IMR-90 (cell line): ENCODE measurements around the gene SKAP1. TPM values are rescaled to one million over a fixed set of nuclear protein-coding genes. Genes with fewer than 3 reads are reported as not detected.

Experiments used
- ATAC-seq: fragments of 200-7000 bp; cut with Tn5 transposase; 2 replicates; pipeline ENCODE4 v1.9.1; 2020; ENCODE audit warnings: low read depth, mild to moderate bottlenecking, moderate library complexity
- BruUV-seq: library from RNA; stranded (reverse); fragments of 400-500 nt; replicated peaks from 2 replicates; lab custom pipeline; 2021; lab: Mats Ljungman, UMichigan
- CTCF ChIA-PET: fragments of 300-600 bp; formaldehyde crosslinking; extraction: SDS; loops from one replicate; lab custom pipeline; 2021; ENCODE audit warnings: antibody characterized with exemption; lab: Yijun Ruan, JAX
- POLR2A ChIA-PET: fragments of 300-600 bp; sonication (Branson Sonifier 250); formaldehyde crosslinking; loops from one replicate; lab custom pipeline; 2022; ENCODE audit warnings: antibody characterized with exemption; ENCODE audit not compliant: unreplicated experiment; lab: Charles Lee
- DNase-seq: peaks from one replicate; pipeline ENCODE4 v3.0.0; 2013
- H2AFZ ChIP-seq: replicated peaks from 2 replicates; pipeline ENCODE3; 2013; ENCODE audit warnings: low read length, mild to moderate bottlenecking; ENCODE audit not compliant: poor library complexity
- H2AK5ac ChIP-seq: 2 replicates; pipeline ENCODE4 v1.6.1; 2013; ENCODE audit warnings: low read depth, low read length, inconsistent platforms
- H2AK9ac ChIP-seq: replicated peaks from 2 replicates; pipeline ENCODE3; 2013; ENCODE audit warnings: mild to moderate bottlenecking, low read depth, low read length, moderate library complexity; ENCODE audit not compliant: poor library complexity
- H2BK120ac ChIP-seq: 2 replicates; pipeline ENCODE4 v1.6.1; 2013; ENCODE audit warnings: low read depth, low read length, inconsistent platforms
- H2BK15ac ChIP-seq: 3 replicates; pipeline ENCODE4 v1.6.1; 2013; ENCODE audit warnings: low read depth, low read length, inconsistent platforms
- H2BK20ac ChIP-seq: 2 replicates; pipeline ENCODE4 v1.6.1; 2013; ENCODE audit warnings: low read depth, mild to moderate bottlenecking, inconsistent platforms, low read length, moderate library complexity
- H2BK5ac ChIP-seq: 2 replicates; pipeline ENCODE4 v1.6.1; 2013; ENCODE audit warnings: mild to moderate bottlenecking, low read depth, low read length, inconsistent platforms; ENCODE audit not compliant: poor library complexity, severe bottlenecking
- H3K14ac ChIP-seq: replicated peaks from 2 replicates; pipeline ENCODE4 v1.6.1; 2013; ENCODE audit warnings: low read depth, low read length, inconsistent platforms
- H3K18ac ChIP-seq: 2 replicates; pipeline ENCODE4 v1.6.1; 2013; ENCODE audit warnings: low read depth, low read length, control low read depth
- H3K23ac ChIP-seq: 2 replicates; pipeline ENCODE4 v1.6.1; 2013; ENCODE audit warnings: low read depth, low read length, inconsistent platforms
- H3K27ac ChIP-seq: 2 replicates; pipeline ENCODE4 v1.5.1; 2013; ENCODE audit warnings: mild to moderate bottlenecking, control low read depth, low read length; ENCODE audit not compliant: insufficient read depth
- H3K27me3 ChIP-seq: 2 replicates; pipeline ENCODE4 v1.6.1; 2013; ENCODE audit warnings: low read length; ENCODE audit not compliant: control insufficient read depth, insufficient read depth
- H3K36me3 ChIP-seq: 2 replicates; pipeline ENCODE4 v1.6.1; 2013; ENCODE audit warnings: low read length, mixed read lengths; ENCODE audit not compliant: control insufficient read depth, insufficient read depth
- H3K4ac ChIP-seq: 2 replicates; pipeline ENCODE4 v1.6.1; 2013; ENCODE audit warnings: low read depth, low read length, inconsistent platforms
- H3K4me1 ChIP-seq: 2 replicates; pipeline ENCODE4 v1.6.1; 2013; ENCODE audit warnings: low read length, mixed read lengths; ENCODE audit not compliant: control insufficient read depth, insufficient read depth
- H3K4me2 ChIP-seq: 2 replicates; pipeline ENCODE4 v1.6.1; 2013; ENCODE audit warnings: low read depth, mild to moderate bottlenecking, control low read depth, low read length, moderate library complexity
- H3K4me3 ChIP-seq: 2 replicates; pipeline ENCODE4 v1.5.1; 2013; ENCODE audit warnings: low read depth, mild to moderate bottlenecking, control low read depth, low read length, moderate library complexity; ENCODE audit not compliant: insufficient read depth
- H3K56ac ChIP-seq: 2 replicates; pipeline ENCODE4 v1.6.1; 2013; ENCODE audit warnings: low read length, inconsistent platforms; ENCODE audit not compliant: insufficient read depth; ENCODE audit errors: extremely low read depth
- H3K79me1 ChIP-seq, 2 experiments: 2 replicates each; pipeline ENCODE4 v1.6.1; 2013; ENCODE audit warnings: low read length in 2 of 2, inconsistent platforms in 1 of 2, low read depth in 1 of 2
- H3K9ac ChIP-seq: 2 replicates; pipeline ENCODE4 v1.6.1; 2013; ENCODE audit warnings: low read depth, low read length, control low read depth
- H3K9me1 ChIP-seq: 2 replicates; pipeline ENCODE4 v1.6.1; 2013; ENCODE audit warnings: low read length, inconsistent platforms; ENCODE audit not compliant: insufficient read depth
- H3K9me3 ChIP-seq: 2 replicates; pipeline ENCODE4 v1.6.1; 2013; ENCODE audit warnings: low read length; ENCODE audit not compliant: control insufficient read depth, insufficient read depth
- H4K20me1 ChIP-seq: 2 replicates; pipeline ENCODE4 v1.6.1; 2013; ENCODE audit warnings: low read length, inconsistent platforms; ENCODE audit not compliant: insufficient read depth
- H4K5ac ChIP-seq: 2 replicates; pipeline ENCODE4 v1.6.1; 2013; ENCODE audit warnings: mild to moderate bottlenecking, low read depth, low read length, control low read depth
- H4K8ac ChIP-seq, 2 experiments: 2 replicates each; pipeline ENCODE4 v1.6.1; 2013; ENCODE audit warnings: low read depth in 2 of 2, low read length in 2 of 2, control low read depth in 1 of 2, inconsistent platforms in 1 of 2
- H4K91ac ChIP-seq: 2 replicates; pipeline ENCODE4 v1.6.1; 2013; ENCODE audit warnings: low read depth, low read length, inconsistent platforms; ENCODE audit not compliant: insufficient read depth
- BHLHE40 ChIP-seq: fragments of 150-350 bp; IDR thresholded peaks from 2 replicates; pipeline ENCODE4 v1.6.1; 2016; ENCODE audit warnings: mild to moderate bottlenecking, low read depth, low read length
- CEBPB ChIP-seq: IDR thresholded peaks from 2 replicates; pipeline ENCODE4 v1.6.1; 2012; ENCODE audit warnings: low read depth, low read length, improper control_type of control experiment
- CHD1 ChIP-seq: IDR thresholded peaks from 2 replicates; pipeline ENCODE4 v1.6.1; 2012; ENCODE audit warnings: low read depth, low read length, improper control_type of control experiment
- ELK1 ChIP-seq: fragments of 150-350 bp; IDR thresholded peaks from 2 replicates; pipeline ENCODE4 v1.6.1; 2016; ENCODE audit warnings: low read depth, mild to moderate bottlenecking, low read length, moderate library complexity, borderline replicate concordance
- FOS ChIP-seq: fragments of 150-350 bp; IDR thresholded peaks from 2 replicates; pipeline ENCODE4 v1.6.1; 2016; ENCODE audit warnings: low read depth, low read length
- MAFK ChIP-seq: IDR thresholded peaks from 2 replicates; pipeline ENCODE4 v1.6.1; 2012; ENCODE audit warnings: low read depth, low read length, improper control_type of control experiment
- MAZ ChIP-seq: IDR thresholded peaks from 2 replicates; pipeline ENCODE4 v1.6.1; 2012; ENCODE audit warnings: low read depth, mild to moderate bottlenecking, low read length, improper control_type of control experiment, moderate library complexity, borderline replicate concordance
- MXI1 ChIP-seq: IDR thresholded peaks from 2 replicates; pipeline ENCODE4 v1.6.1; 2012; ENCODE audit warnings: low read depth, mild to moderate bottlenecking, low read length, moderate library complexity, borderline replicate concordance
- NFE2L2 ChIP-seq: fragments of 150-350 bp; IDR thresholded peaks from 2 replicates; pipeline ENCODE4 v1.6.1; 2016; ENCODE audit warnings: low read depth, mild to moderate bottlenecking, low read length
- POLR2A ChIP-seq: IDR thresholded peaks from 2 replicates; pipeline ENCODE4 v1.6.1; 2012; ENCODE audit warnings: mild to moderate bottlenecking, low read depth, low read length
- RAD21 ChIP-seq: IDR thresholded peaks from 2 replicates; pipeline ENCODE4 v1.6.1; 2012; ENCODE audit warnings: low read length, improper control_type of control experiment
- RCOR1 ChIP-seq: IDR thresholded peaks from 2 replicates; pipeline ENCODE4 v1.6.1; 2012; ENCODE audit warnings: mild to moderate bottlenecking, low read length, improper control_type of control experiment; ENCODE audit not compliant: insufficient replicate concordance
- RFX5 ChIP-seq: IDR thresholded peaks from 2 replicates; pipeline ENCODE4 v1.8.0; 2012; ENCODE audit warnings: low read depth, mild to moderate bottlenecking, low read length, moderate library complexity
- SMC3 ChIP-seq: fragments of 150-350 bp; IDR thresholded peaks from 2 replicates; pipeline ENCODE4 v1.6.1; 2016; ENCODE audit warnings: low read depth, mild to moderate bottlenecking, antibody characterized with exemption, low read length, moderate library complexity
- USF2 ChIP-seq: fragments of 150-350 bp; IDR thresholded peaks from 2 replicates; pipeline ENCODE4 v1.6.1; 2017; ENCODE audit warnings: mild to moderate bottlenecking, antibody characterized with exemption, low read length, low read depth
- WGBS, 2 experiments: methylation state at CpG; one replicate each; pipeline versions ENCODE4 v1.1.5 to v1.1.7; 2013; ENCODE audit warnings: missing lambda C conversion rate in 2 of 2; ENCODE audit not compliant: insufficient read length in 1 of 2; ENCODE audit errors: extremely low coverage in 2 of 2; 5-methylcytosine and 5-hydroxymethylcytosine counted together
- dilution Hi-C: fragments of 300-500 bp; cut with HindIII; formaldehyde crosslinking; loops from one replicate; pipeline ENCODE4 v1.14.3; 2018; ENCODE audit warnings: low sequenced_read_pairs; ENCODE audit not compliant: unreplicated experiment
- in situ Hi-C: fragments of 300-500 bp; cut with MboI; formaldehyde crosslinking; loops from 3 replicates; pipeline ENCODE4 v1.14.3; 2019; ENCODE audit warnings: low sequenced_read_pairs, inconsistent platforms, mixed read lengths
- intact Hi-C: fragments of 100-400 bp; cut with micrococcal nuclease; formaldehyde crosslinking; loops from 2 replicates; pipeline ENCODE4 v1.10.0; 2022
- polyA plus RNA-seq, 3 experiments: library from polyadenylated mRNA; depleted of rRNA; stranded (reverse); fragments of >200 nt; gene quantifications; 2 replicates each; pipeline ENCODE4 v1.2.3, GENCODE V29; 2012; ENCODE audit warnings: low replicate concordance in 1 of 3
- total RNA-seq: library from RNA; depleted of rRNA; stranded (reverse); fragments of >200 nt; gene quantifications from 2 replicates; pipeline ENCODE4 v1.2.3, GENCODE V29; 2012

The SKAP1 gene
- total and polyA plus RNA-seq, 2 of the 4 experiments (the other 2 are of a cell fraction), result not detected

GRCh38 chr17:48386826-48387225, 43.2 kb downstream of the SKAP1 start:
- DNase-seq (no peak), ATAC-seq (no peak)
- no peak overlapping the region for H2BK20ac ChIP-seq
- H2BK120ac ChIP-seq, result no peak overlapping the region
- H3K9ac ChIP-seq, result no peak overlapping the region
- H3K14ac ChIP-seq, result no peak overlapping the region
- no peaks in the 10 kb centered on the region for H3K36me3 ChIP-seq
- no peaks in the 10 kb centered on the region for H4K20me1 ChIP-seq
- H2AK9ac ChIP-seq, result no peak overlapping the region
- H3K79me1 ChIP-seq, result no peaks in the 10 kb centered on the region
- WGBS, 2 experiments, result no CpG with 5 or more reads among the region's 1 CpG
- dilution Hi-C loops (no loop called here), in situ Hi-C loops (loop anchor here (25.0 kb wide), 1 partner anchor 375 kb away; no protein-coding TSS in a partner anchor), intact Hi-C loops (no loop called here)
- no peak overlapping the region for H4K5ac ChIP-seq
- H3K4me1 ChIP-seq, result no peaks in the 10 kb centered on the region
- H2AFZ ChIP-seq, result no peak overlapping the region
- no peak overlapping the region for H4K91ac ChIP-seq
- H3K27me3 ChIP-seq, result peaks cover 53% of the 10 kb centered on the region
- CTCF ChIA-PET, result interaction anchor here (0.7 kb wide), 1 partner anchor 15 kb away, joined by 3 read pairs; no protein-coding TSS in a partner anchor
- H3K9me1 ChIP-seq, result no peaks in the 10 kb centered on the region
- no peak overlapping the region for H3K4me3 ChIP-seq
- H3K56ac ChIP-seq, result no peak overlapping the region
- no TSS peak for BruUV-seq
- H2BK5ac ChIP-seq, result no peak overlapping the region
- POLR2A ChIA-PET, result interaction anchor here (0.6 kb wide), 1 partner anchor 204 kb away, joined by 4 read pairs; no protein-coding TSS in a partner anchor
- H3K4me2 ChIP-seq, result no peak overlapping the region
- no peak overlapping the region for H3K18ac ChIP-seq
- no peak overlapping the region for H3K27ac ChIP-seq
- no peak overlapping the region for H2BK15ac ChIP-seq
- no peak overlapping the region for H2AK5ac ChIP-seq
- H3K9me3 ChIP-seq, result no peaks in the 10 kb centered on the region
- H3K4ac ChIP-seq, result no peak overlapping the region
- H3K23ac ChIP-seq, result no peak overlapping the region
- no peak overlapping the region for H4K8ac ChIP-seq
- no peak for TF ChIP-seq NFE2L2
- no peak for TF ChIP-seq RFX5
- no peak for TF ChIP-seq FOS
- no peak for TF ChIP-seq RAD21
- TF ChIP-seq CHD1, result no peak
- TF ChIP-seq ELK1, result no peak
- TF ChIP-seq MAFK, result no peak
- no peak for TF ChIP-seq BHLHE40
- no peak for TF ChIP-seq RCOR1
- no peak for TF ChIP-seq MAZ
- TF ChIP-seq USF2, result no peak
- no peak for TF ChIP-seq CEBPB
- TF ChIP-seq MXI1, result no peak
- TF ChIP-seq POLR2A, result no peak
- TF ChIP-seq SMC3, result no peak
